Sciatic nerve (tissue), 2 donors: ENCODE measurements around the gene EIPR1. TPM values are rescaled to one million over a fixed set of nuclear protein-coding genes. Genes with fewer than 3 reads are reported as not detected.
"Not testable (repeated sequence)": the region's sequence is repeated elsewhere in the genome, so short reads cannot be mapped to it uniquely, and the experiment has no call there.

ENCODE experiments used
- ATAC-seq: fragments of 200-7000 bp; cut with Tn5 transposase; one replicate; pipeline ENCODE4 v1.9.1; 2020; ENCODE audit warnings: mild to moderate bottlenecking, moderate library complexity
- DNase-seq: peaks from one replicate; pipeline ENCODE4 v3.0.0-alpha.2; 2020; ENCODE audit warnings: low spot score
- intact Hi-C: fragments of 100-400 bp; cut with DNase I; formaldehyde crosslinking; loops from one replicate; pipeline ENCODE4 v1.14.2; 2022
- total RNA-seq: library from RNA; stranded (reverse); fragmentation: NEBNext Ultra II Directional; extraction: Animal tissue kit (Norgen Biotek cat#: 25700); gene quantifications from one replicate; pipeline ENCODE4 v1.2.1, GENCODE V29; 2021
- donor health status: DM: no; HTN: no; CAD: no.
- donor health status: DM: no; HTN: no; CAD: no.

EIPR1 gene
- total RNA-seq, 1 donor from 2014 or later, result 14.7 TPM

GRCh38 chr2:3369340-3370181, 8.1 kb downstream of the EIPR1 start:
- intact Hi-C loops, ATAC-seq, DNase-seq: not testable (repeated sequence)

- intact Hi-C loops, result no loop called here
- ATAC-seq, result no peak
- DNase-seq, result no peak
Measured at GRCh38 chr2:3368261-3368722, 9.3 kb downstream of the EIPR1 start.

- intact Hi-C loops, result no loop called here
- DNase-seq (no peak), ATAC-seq (no peak)
Measured at GRCh38 chr2:3365219-3365618, 12.4 kb downstream of the EIPR1 start.

GRCh38 chr2:3361518-3362389, 15.9 kb downstream of the EIPR1 start:
- DNase-seq, result no peak
- intact Hi-C loops, result no loop called here
- ATAC-seq, result no peak

GRCh38 chr2:3357926-3358325, 19.7 kb downstream of the EIPR1 start:
- ATAC-seq (no peak), DNase-seq (no peak)
- intact Hi-C loops, result no loop called here

DNA sequence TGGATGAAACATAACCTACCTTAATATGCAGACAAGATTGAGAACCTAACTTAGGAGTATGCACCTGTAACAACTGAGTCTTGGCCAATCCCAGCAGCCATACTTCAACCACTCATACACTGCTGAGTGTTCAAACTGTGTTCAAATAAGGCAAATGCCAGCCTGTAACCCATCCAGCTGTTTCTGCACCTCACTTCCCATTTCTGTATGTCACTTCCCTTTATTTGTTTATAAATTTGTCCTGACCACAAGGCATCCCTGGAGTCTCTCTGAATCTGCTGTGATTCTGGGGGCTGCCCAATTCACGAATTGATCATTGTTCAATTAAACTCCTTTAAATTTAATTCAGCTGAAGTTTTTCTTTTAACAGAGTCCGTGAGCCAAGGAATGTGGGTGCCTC, 20.2 kb downstream of the EIPR1 start:
- DNase-seq, intact Hi-C loops, ATAC-seq: not testable (repeated sequence)

GRCh38 chr2:3356799-3357198, 20.8 kb downstream of the EIPR1 start:
- intact Hi-C loops, result no loop called here
- DNase-seq (no peak), ATAC-seq (no peak)

GRCh38 chr2:3355951-3356569, 21.6 kb downstream of the EIPR1 start:
- DNase-seq (no peak), ATAC-seq (no peak)
- intact Hi-C loops, result no loop called here

DNA sequence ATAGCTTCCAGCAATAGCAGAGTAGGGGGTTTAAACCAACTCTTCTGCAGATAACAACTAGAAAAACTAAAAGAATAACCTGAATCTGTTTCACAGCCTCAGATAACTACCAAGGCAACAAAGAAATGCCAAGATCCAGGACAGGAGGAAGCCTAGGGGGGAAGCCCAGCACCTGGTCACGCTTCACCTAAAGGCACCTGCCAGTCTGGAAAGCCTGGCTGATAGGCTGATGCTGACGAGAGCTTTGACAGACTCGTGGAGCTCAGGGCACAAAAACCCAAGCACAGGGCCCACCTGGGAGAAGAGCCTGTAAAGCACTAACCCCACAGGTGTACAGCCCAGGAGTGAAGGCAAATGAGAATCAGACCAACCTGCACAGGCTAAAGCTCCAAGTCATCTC, 22.6 kb downstream of the EIPR1 start:
- DNase-seq (no peak), ATAC-seq (no peak)
- intact Hi-C loops, result no loop called here

DNA sequence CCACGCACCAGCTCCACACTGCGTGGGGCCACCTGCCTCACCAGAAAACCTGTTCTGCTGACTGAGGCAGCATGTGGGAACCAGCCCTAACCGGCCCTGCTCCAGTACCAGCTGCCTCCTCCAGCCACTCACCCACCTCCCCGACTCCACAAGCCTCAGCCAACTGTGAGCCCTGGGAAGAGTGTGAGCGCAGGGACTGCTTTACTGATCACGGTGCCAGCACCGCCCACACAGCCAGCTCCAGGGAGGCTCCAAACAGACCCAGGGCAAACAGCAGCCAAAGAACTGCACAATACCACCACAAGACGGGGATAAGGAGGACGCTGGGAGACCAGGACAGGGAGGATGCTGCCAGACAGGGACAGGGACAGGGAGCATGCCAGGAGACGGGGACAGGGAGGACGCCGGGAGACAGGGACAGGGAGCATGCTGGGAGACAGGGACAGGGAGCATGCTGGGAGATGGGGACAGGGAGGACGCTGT, 28.4 kb downstream of the EIPR1 start:
- DNase-seq, result no peak
- peak; percentile 62 for ATAC-seq
- intact Hi-C loops, result no loop called here

DNA sequence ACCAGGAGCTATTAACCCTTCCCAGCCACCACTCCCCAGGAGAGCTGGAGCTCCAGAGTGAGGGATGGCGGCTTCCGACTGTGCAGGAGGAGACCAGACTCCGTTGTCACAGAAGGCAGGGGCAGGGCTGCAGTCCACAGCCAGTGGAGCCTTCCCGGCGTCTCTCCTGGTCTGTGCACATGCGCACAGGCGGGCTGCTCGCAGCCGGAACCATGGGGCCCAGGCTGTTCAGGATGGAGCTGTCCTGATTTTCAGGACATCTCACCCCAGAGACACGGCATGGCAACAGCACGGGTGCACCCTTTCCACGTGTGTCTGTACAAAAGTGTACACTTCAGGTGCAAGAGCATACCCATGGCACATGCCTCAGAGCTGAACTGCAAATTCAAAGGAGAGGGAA, 28.9 kb downstream of the EIPR1 start:
- ATAC-seq (no peak), DNase-seq (no peak)
- intact Hi-C loops, result no loop called here

DNA sequence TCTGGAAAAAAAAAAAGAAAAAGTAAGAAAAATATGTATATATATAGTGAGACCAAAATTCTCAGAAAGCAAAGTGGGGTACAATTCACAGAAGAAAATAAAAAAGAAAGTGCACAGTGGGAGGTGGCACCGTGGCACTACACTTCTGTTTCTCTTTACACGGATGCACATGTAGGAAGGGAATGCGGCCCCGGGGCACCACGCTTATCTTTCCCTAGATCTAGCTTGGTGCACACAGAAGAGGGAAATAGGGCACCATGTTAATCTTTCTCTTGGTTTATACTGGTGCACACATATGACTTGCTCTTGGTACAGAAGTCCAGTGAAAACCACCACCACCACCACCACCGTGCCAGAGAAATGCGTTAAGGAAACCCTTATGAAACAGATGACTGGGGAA, 32.0 kb downstream of the EIPR1 start:
- no peak for DNase-seq
- ATAC-seq, result no peak
- intact Hi-C loops, result no loop called here

DNA sequence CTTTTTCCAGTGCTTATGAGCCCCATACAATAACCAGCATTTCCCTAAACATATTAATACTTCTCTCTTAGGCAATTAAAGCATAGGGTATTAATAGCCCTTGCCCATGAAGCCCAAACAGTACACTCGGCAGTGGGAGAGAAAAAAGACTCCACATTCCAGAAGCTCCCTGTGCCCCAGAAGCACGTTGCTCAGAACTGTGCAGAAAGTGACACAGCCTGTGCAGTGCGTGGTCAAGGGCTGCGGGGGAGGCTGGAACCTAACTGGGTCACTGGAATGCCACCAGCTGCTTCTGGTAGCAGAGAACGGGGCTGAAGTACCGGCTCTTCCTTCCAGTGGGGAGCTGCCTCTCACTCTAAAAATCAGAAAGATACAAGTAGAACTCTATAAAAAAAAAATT, 32.7 kb downstream of the EIPR1 start:
- ATAC-seq (no peak), DNase-seq (no peak)
- intact Hi-C loops, result no loop called here

DNA sequence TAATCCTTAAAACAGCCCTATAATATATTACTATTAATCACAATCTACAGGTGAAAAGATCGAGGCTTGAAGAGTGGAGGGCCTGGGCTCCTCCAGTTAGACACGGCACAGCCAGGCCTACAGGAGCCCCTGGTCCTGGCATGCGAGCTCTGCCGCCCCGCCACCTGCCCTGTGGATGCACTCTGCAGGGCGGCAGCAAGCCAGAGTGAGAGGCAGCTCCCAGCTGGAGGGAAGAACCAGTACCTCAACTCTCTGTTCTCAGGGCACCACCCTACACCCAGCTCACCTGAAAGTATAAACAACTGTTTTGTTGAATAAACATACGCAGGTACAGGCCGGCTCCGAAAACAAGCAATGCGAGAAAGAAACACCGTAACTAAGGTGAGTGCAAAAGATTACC, 34.6 kb downstream of the EIPR1 start:
- DNase-seq (no peak), ATAC-seq (no peak)
- intact Hi-C loops, result no loop called here

DNA sequence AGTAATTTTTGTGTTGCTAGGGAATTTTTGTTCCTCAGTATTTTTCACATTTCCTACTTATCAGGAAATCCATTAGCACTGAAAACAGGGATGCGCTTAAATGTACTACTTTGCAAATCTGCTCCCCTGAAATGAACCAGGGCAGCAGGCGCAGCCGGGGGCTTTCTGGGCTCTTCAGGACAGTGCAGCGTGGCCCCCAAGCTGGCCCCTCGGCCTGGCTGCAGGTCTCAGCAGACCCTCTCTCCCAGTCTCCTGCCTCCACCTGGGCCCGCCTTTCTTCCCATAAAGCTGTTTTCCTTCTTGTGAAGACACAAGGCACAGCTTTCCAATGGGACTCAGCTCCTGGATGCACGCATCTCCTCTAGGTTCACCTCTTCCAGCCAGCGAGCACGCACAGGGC, 35.3 kb downstream of the EIPR1 start:
- intact Hi-C loops, result no loop called here
- DNase-seq, result no peak
- ATAC-seq, result no peak

- DNase-seq (no peak), ATAC-seq (peak; percentile 13)
- intact Hi-C loops, result no loop called here
Measured at GRCh38 chr2:3341336-3341735, 36.3 kb downstream of the EIPR1 start.

DNA sequence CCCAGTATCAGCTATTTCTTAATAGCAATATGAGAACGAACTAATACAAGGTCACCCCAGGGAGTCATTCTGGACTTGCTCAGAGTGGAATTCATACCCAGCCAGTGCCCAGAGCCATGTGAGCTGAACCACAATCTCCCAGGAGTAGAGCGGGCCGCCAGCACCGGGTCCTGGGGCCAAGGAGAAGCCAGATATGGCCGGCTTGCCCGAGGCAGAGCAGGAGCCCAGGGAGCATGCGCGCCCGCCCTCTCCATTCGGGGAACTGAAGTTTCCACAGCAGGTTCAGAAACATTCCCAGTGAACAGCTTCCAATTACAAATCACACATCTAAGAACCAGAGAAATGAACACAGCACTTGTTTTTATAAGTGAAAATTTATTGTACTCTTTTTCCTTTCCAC, 37.5 kb downstream of the EIPR1 start:
- ATAC-seq (no peak), DNase-seq (no peak)
- intact Hi-C loops, result no loop called here

DNA sequence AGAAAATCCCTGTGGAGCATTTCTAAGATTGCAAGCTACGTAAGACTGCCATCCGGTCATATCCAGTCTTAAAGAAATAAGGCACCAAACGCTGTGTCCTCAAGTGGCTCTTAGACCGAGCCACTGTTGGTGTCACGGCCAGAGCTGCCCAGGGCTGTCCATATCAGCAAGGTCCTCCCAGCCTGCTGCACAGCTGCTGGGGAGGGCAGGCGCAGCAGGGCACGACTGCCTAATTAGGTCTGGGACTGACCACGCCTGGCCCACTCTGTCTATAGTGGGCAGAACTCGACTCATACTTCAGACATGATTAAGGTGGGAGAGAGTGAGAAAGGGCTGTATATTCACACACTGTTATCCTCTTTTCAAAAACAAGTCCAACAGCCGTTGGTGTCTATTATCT, 39.3 kb downstream of the EIPR1 start:
- no peak for DNase-seq
- ATAC-seq, result no peak
- intact Hi-C loops, result no loop called here

- ATAC-seq (no peak), DNase-seq (no peak)
- intact Hi-C loops, result no loop called here
Measured at GRCh38 chr2:3336844-3337243, 40.8 kb downstream of the EIPR1 start.
